8988T (cell line): ENCODE results near the gene EDDM3A.
"Not testable (repeated sequence)": the region's sequence is repeated elsewhere in the genome, so short reads cannot be mapped to it uniquely, and the experiment has no call there.

Experiments used
- DNase-seq: peaks from one replicate; pipeline ENCODE4 v3.0.0; 2011

EDDM3A gene

GRCh38 chr14:20745571-20746358 lies at the start of gene EDDM3A:
Gene EDDM3A, plus strand, starts transcription at chr14:20745887. Its CDS starts 1,694 bp downstream, at chr14:20747581.
- DNase-seq: no peak

DNA sequence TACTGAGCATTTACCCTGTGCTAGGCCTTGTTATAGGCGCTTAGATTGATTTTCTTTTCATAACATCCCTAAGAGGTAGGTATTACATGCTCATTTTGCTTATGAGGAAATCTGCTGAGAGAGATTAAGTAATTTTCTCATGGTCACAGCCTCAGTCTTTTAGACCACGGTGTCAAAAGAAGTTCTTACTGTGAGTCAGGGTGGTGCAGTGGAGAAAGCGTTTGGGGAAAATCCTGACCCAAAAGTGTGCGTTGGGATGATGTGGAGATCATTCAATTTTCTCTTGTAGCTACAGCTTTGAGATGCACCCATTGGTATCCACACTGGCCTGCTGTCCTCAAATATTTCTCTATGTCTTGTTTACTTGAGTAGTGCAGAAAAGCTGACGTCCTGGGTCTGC lies 48.9 kb upstream of the EDDM3A start:
- DNase-seq: no peak

DNA sequence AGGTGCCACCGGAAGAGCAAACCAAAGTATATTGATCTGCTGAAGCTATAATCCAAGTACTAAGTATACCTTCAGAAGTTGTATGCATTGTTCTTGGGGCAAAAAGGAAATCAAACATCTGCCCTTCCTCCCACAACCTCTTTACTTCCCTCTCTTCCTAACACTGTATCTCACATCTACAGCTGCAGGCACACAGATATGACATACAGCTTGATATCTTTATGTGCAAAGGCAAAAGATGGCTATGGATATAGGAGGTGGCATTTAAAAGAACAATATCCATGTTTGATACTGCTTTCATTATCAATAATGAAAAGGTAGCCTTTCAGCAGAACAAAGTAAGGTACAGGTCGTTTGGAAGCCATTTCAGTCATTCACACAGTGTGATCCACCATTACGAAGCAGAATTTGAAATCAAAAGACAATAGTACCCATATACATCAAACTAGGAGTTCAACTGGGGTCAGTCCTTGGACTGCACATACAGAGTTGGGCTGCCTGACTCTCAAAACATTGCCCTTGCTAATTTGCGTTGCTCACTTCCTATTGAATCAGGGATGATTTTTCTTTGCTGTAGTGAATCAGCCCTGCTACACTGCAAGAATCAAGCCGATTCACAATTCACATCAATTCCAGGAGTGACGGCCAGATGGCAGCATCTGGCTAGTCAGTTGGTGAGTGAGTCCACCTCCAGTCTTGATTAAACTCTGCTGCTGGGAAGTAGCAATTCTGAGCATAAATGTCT lies 48.2 kb upstream of the EDDM3A start:
- DNase-seq: no peak

DNA sequence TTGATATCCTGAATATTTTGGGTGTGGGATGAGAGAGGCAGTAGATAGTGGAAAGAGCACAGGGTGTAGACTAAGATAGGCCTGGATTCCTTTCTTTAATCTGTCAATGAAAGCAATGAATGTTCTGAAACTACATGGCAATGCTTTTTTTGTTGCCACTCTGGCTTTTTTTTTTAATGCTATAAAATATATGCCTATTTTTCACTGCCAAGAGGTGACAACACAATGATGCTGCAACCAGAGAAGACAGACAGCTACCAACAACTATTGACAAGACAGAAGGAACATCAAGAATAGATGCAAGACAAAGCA lies 47.7 kb upstream of the EDDM3A start:
- no peak for DNase-seq

- DNase-seq: no peak
These were observed 46.8 kb upstream of the EDDM3A start for GRCh38 chr14:20698934-20699333.

DNA sequence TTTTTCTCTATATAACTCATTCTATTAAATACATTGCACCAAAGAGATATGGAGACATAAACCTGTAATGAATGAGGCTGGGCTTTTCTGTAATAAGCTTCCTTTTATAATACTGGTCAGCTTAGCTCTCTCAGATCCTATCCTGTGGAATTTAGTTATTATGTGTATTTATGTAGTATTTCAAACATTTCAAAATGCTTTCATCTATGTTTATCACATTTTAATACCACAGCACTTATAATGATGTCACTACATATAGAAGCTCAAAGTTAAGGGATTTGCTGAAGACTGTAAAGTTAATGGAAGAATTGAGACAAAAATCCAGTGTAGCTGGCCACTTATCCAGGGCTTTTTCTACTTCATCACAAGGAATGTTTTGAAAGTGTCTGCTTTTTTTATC lies 45.8 kb upstream of the EDDM3A start:
- DNase-seq: no peak

- not testable (repeated sequence) for DNase-seq
These were observed 44.7 kb upstream of the EDDM3A start for GRCh38 chr14:20700965-20701364.

- DNase-seq: no peak
These were observed 38.9 kb upstream of the EDDM3A start for GRCh38 chr14:20706657-20707355.

DNA sequence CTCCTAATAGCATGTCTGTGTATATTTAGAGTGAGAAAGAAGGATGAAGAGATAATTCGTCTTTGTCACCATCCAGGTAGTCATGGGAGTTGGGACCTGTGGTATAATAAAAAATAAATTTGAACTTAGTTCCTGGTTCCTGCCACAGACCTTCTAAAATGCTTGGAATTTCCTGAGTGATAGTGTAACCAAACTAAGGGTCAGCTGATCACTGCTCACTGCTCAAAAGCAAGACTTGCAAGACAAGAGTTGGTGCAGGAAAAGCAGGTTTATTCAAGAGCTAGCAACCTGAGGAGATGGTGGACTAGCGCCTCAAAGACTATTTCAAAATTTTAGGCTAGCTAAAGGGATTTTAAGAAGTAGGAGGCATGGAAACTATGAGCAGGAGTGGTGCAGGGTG lies 38.1 kb upstream of the EDDM3A start:
- no peak for DNase-seq

GRCh38 chr14:20711261-20711660 lies 34.4 kb upstream of the EDDM3A start:
- no peak for DNase-seq

DNA sequence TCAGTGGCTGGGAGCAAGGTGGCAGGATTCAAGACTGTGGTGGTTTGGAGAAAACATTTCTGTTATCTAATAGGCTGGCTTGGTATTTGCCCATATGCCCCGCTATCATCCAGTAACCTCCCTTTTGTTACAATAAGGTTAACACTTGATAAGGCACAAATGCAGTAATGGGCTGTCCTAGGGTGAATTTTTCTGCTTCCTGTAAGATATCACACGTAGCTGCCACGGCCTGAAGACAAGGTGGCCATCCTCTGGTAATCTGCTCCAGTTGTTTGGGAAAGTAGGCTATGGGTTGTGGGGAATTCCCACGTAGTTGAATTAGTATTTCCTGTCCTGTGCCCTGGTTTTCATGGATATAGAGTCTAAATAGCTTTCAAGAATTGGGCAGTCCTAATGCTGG lies 34.0 kb upstream of the EDDM3A start:
- no peak for DNase-seq

- no peak for DNase-seq
These were observed 32.8 kb upstream of the EDDM3A start for GRCh38 chr14:20712904-20713303.

- no peak for DNase-seq
These were observed 31.0 kb upstream of the EDDM3A start for GRCh38 chr14:20714593-20715250.

DNA sequence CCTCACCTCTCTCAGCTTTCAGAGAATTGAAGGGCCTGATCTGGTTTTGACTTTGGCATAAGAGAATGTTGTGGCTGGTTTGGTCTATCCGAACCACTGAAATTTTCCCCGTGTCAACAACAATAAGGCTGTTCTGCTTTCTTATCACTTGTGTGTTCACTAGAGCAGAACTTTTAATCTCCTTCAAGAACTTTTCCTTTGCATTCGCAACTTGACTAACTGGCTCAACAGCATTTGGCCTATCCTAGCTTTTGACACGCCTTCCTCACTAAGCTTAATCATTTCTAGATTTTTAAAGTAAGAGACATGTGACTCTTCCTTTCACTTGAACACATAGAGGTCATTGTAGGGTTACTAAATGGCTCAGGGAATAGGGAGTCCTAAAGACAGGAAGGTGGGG lies 25.9 kb upstream of the EDDM3A start:
- DNase-seq: no peak

DNA sequence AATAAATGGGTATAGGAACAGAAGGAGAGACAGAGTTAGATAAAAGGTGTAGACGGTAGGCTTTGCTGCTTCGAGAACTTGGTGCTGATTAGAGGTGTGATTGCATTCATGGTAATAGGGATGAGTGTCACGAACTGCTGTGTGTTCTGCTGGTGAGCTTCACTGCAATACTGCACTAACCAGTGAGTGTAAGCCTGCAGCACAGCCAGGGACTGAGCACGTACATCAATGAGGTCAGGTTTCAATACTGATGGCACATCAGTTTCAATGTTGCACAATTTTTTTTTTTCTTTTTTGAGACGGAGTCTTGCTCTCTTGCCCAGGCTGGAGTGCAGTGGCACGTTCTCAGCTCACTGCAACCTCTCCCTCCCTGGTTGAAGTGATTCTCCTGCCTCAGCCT lies 24.9 kb upstream of the EDDM3A start:
- DNase-seq: no peak

DNA sequence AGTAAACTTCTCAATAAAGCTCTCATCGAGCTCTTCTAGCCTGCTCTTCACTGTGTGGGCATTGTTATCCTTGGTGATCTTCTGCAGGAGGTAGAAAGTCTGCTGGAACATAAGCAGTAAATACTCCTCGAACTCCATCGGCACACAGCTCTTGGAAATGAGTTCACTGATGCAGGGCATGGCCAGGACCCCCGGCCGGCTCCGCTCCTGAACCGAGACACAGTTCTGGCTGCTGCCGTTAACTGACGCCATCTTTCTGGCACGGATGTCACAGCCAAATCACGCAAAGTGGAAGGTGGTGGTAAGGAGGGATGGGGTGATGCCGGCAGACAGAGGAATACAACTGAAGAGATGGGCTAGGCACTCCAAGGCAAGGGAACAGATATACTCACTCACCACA lies 23.7 kb upstream of the EDDM3A start:
- no peak for DNase-seq

DNA sequence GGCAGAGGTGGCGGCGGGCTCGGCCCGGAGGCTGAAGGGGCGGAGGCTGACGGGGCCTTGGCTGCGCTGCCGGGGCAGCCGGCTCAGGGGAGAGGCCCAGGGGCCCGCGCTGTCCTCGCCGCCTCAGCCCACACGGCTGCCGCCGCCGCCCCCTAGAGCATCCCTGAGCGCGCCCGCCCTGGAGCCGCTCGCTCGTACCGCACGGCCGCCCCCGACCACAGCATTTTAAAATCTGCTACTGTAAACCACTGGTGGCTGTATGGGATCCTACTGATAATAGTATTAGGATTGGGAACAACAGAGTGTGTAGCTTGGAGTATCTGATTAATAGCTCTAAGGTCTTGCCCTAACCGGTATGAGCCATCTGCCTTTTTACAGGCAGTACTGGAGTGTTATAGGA lies 22.2 kb upstream of the EDDM3A start:
- no peak for DNase-seq

DNA sequence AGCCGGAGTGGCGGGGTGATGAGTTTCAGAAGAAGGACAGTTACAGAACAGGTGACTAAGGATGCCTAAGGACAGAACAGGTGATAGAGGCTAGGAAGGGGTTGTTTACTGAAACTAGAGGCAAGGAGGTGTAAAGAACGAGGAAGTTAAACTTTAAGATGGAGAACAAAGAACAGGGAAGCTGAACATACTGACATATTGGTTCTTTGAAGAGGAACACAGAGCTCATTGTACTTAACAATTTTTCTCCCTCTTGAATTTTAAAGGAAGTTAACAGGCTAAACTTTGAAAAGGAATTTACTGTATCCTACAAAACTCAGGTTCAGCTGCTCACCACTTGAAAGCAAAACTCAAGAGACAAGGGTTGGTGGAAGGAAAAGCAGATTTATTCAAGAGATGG lies 19.6 kb upstream of the EDDM3A start:
- not testable (repeated sequence) for DNase-seq

DNA sequence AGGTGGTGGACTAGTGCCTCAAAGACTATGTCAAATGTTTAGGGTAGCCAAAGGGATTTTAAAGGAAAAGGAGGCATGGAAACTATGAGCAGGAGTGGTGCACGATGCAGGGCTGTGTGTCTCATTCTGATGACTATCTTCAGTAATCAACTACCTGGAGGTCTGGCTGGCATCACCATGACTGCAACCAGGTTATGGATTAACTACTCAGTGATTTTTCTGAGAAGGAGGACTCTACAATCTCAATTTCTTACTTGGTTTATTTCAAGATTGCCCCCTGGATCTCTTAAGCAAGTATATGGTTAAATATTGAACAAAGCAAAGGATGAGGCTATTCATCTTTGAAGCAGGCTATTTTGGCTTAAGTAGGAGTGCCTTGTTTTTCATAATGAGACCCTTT lies 19.2 kb upstream of the EDDM3A start:
- DNase-seq: no peak

GRCh38 chr14:20730891-20731290 lies 14.8 kb upstream of the EDDM3A start:
- no peak for DNase-seq

DNA sequence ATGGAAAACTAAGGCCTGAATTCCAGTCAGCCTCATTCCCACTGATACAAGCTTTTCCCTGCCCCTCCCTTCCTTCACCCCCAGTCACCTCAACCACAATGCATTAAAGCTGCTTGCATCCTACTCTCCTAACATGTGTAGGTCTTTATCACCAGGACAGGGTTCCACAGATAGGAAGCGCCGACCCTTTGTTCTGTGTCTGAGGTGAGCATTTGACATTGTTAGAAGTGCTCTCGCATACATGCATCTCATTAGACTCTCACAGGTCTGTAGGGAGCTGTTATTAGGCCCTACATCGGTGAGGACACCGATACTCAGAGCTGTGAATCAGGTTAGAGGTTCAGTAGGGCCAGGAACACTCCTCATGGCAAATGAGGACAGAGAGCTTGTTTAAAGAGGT lies 13.2 kb upstream of the EDDM3A start:
- no peak for DNase-seq

DNA sequence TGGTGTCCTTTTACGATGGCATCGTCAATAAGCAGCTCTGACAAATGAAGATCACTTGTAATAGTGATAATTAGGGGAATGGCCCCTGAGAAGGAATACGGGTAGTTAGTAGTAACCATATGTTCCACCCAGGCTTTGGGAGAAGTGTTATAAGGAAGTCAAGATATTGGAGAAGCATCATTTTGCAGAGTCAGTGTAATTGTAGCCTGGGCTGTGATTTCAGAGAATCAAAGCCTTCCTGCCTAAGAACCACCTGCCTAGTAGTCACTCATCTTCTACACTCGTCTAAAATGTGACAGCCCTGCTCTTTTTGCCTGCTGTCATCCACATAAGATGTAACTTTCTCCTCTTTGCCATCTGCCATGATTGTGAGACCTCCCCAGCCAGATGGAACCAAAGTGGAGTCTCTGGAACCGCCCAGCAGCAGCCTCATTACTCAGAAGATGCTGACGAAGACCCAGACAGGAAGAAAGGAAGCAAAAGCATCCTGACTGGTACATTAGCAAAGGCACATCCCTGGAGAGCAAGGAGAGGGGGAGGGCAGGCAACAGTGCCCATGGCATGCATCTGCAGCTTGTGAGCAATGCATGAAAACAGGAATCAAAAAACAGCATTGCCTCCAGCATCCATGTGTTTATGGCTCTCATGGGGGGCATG lies 12.6 kb upstream of the EDDM3A start:
- DNase-seq: no peak
